Parathyroid adenoma (tissue), 2 donors: ENCODE results near the gene NIF3L1.

ENCODE experiments used
- H2AFZ ChIP-seq: fragments of 300-600 bp; sonication (generic); one replicate; pipeline ENCODE4 v1.7.0; 2017; ENCODE audit warnings: antibody characterized with exemption, mild to moderate bottlenecking
- H3K27ac ChIP-seq: fragments of 300-600 bp; sonication (generic); one replicate; pipeline ENCODE4 v1.7.0; 2017
- H3K27me3 ChIP-seq: fragments of 300-600 bp; sonication (generic); one replicate; pipeline ENCODE4 v1.7.0; 2017; ENCODE audit warnings: low read length; ENCODE audit not compliant: control insufficient read depth, insufficient read depth
- H3K36me3 ChIP-seq: fragments of 300-600 bp; sonication (generic); one replicate; pipeline ENCODE4 v1.7.0; 2017; ENCODE audit warnings: low read length; ENCODE audit not compliant: control insufficient read depth, insufficient read depth
- H3K4me1 ChIP-seq: fragments of 300-600 bp; sonication (generic); one replicate; pipeline ENCODE4 v1.7.0; 2017; ENCODE audit warnings: control low read depth
- H3K4me2 ChIP-seq: fragments of 300-600 bp; sonication (generic); one replicate; pipeline ENCODE4 v1.7.0; 2017; ENCODE audit warnings: low read length
- H3K4me3 ChIP-seq: fragments of 300-600 bp; sonication (generic); one replicate; pipeline ENCODE4 v1.7.0; 2017; ENCODE audit warnings: low read depth, low read length
- H3K79me2 ChIP-seq: fragments of 300-600 bp; sonication (generic); one replicate; pipeline ENCODE4 v1.7.0; 2017; ENCODE audit warnings: control low read depth
- H3K9ac ChIP-seq: fragments of 300-600 bp; sonication (generic); one replicate; pipeline ENCODE4 v1.7.0; 2017; ENCODE audit warnings: mild to moderate bottlenecking
- H3K9me3 ChIP-seq: fragments of 300-600 bp; sonication (generic); one replicate; pipeline ENCODE4 v1.7.0; 2017; ENCODE audit warnings: low read length; ENCODE audit not compliant: control insufficient read depth
- CTCF ChIP-seq: fragments of 300-600 bp; sonication (generic); IDR thresholded peaks from one replicate; pipeline ENCODE4 v1.7.0; 2017; ENCODE audit warnings: antibody characterized with exemption, mild to moderate bottlenecking
- donor health status: primary hyperparathyroidism.

The NIF3L1 gene

GRCh38 chr2:200845669-200846325 is 43.4 kb upstream of the NIF3L1 start:
- Histone ChIP-seq H3K4me3 (no peak overlapping the region), H3K4me1 (no peaks in the 10 kb centered on the region), H3K9ac (no peak overlapping the region), H3K9me3 (no peaks in the 10 kb centered on the region), H3K36me3 (no peaks in the 10 kb centered on the region), H3K27me3 (no peaks in the 10 kb centered on the region), H2AFZ (no peak overlapping the region), H3K79me2 (no peaks in the 10 kb centered on the region), H3K27ac (no peak overlapping the region), H3K4me2 (no peak overlapping the region)
- TF ChIP-seq CTCF, result no peak

GRCh38 chr2:200847269-200847668 is 41.9 kb upstream of the NIF3L1 start:
- H3K4me2 ChIP-seq, result no peak overlapping the region
- no peaks in the 10 kb centered on the region for H3K36me3 ChIP-seq
- no peak for TF ChIP-seq CTCF
- H3K27me3 ChIP-seq, result no peaks in the 10 kb centered on the region
- no peak overlapping the region for H3K9ac ChIP-seq
- no peak overlapping the region for H2AFZ ChIP-seq
- no peaks in the 10 kb centered on the region for H3K9me3 ChIP-seq
- no peaks in the 10 kb centered on the region for H3K4me1 ChIP-seq
- no peak overlapping the region for H3K4me3 ChIP-seq
- H3K27ac ChIP-seq, result no peak overlapping the region
- no peaks in the 10 kb centered on the region for H3K79me2 ChIP-seq

- H3K4me2 ChIP-seq, result no peak overlapping the region
- no peak overlapping the region for H3K4me3 ChIP-seq
- no peaks in the 10 kb centered on the region for H3K4me1 ChIP-seq
- no peak overlapping the region for H2AFZ ChIP-seq
- H3K9me3 ChIP-seq, result no peaks in the 10 kb centered on the region
- no peaks in the 10 kb centered on the region for H3K27me3 ChIP-seq
- no peaks in the 10 kb centered on the region for H3K79me2 ChIP-seq
- no peak overlapping the region for H3K27ac ChIP-seq
- TF ChIP-seq CTCF, result no peak
- no peaks in the 10 kb centered on the region for H3K36me3 ChIP-seq
- no peak overlapping the region for H3K9ac ChIP-seq
These were observed 41.2 kb upstream of the NIF3L1 start for GRCh38 chr2:200847939-200848338.

GRCh38 chr2:200850512-200851256 is 38.5 kb upstream of the NIF3L1 start:
- Histone ChIP-seq H3K9me3 (no peaks in the 10 kb centered on the region), H3K9ac (no peak overlapping the region), H3K4me2 (no peak overlapping the region), H3K4me1 (no peaks in the 10 kb centered on the region), H3K4me3 (no peak overlapping the region), H3K36me3 (no peaks in the 10 kb centered on the region), H3K79me2 (no peaks in the 10 kb centered on the region), H3K27me3 (no peaks in the 10 kb centered on the region), H2AFZ (no peak overlapping the region), H3K27ac (no peak overlapping the region)
- TF ChIP-seq CTCF, result no peak
